GM18519 (cell line): Measurements from ENCODE around the gene NEK4.
"Not testable (repeated sequence)": the region's sequence is repeated elsewhere in the genome, so short reads cannot be mapped to it uniquely, and the experiment has no call there.

Source experiments
- ATAC-seq: cut with Tn5 transposase; IDR thresholded peaks from one replicate; pipeline ENCODE4 v1.9.1; 2021; ENCODE audit warnings: mild to moderate bottlenecking, moderate library complexity; ENCODE audit not compliant: unreplicated experiment, low FRiP score

Gene NEK4

GRCh38 chr3:52679811-52680210 lies 90.9 kb downstream of the NEK4 start:
- ATAC-seq: no peak

GRCh38 chr3:52679199-52679538 lies 91.6 kb downstream of the NEK4 start:
- ATAC-seq: no peak

- ATAC-seq: no peak
Measured at GRCh38 chr3:52678265-52679198, 92.2 kb downstream of the NEK4 start.

GRCh38 chr3:52676201-52676600 lies 94.5 kb downstream of the NEK4 start:
- not testable (repeated sequence) for ATAC-seq

- no peak for ATAC-seq
Measured at GRCh38 chr3:52671676-52672075, 99.1 kb downstream of the NEK4 start.

- no peak for ATAC-seq
Measured at GRCh38 chr3:52670621-52671521, 99.9 kb downstream of the NEK4 start.

- ATAC-seq: no peak
Measured at GRCh38 chr3:52663098-52663497, 107.6 kb downstream of the NEK4 start.

- ATAC-seq: no peak
Measured at GRCh38 chr3:52660046-52660445, 110.7 kb downstream of the NEK4 start.
